Panc1 (cell line): Measurements from ENCODE around the gene WSB1. TPM values are rescaled to one million over a fixed set of nuclear protein-coding genes. Genes with fewer than 3 reads are reported as not detected.

Experiments used
- ATAC-seq: fragments of 200-7000 bp; cut with Tn5 transposase; 2 replicates; pipeline ENCODE4 v1.9.1; 2020; ENCODE audit warnings: mild to moderate bottlenecking, moderate library complexity
- BruUV-seq: library from RNA; stranded (reverse); fragments of 400-500 nt; replicated peaks from 2 replicates; lab custom pipeline; 2021; lab: Mats Ljungman, UMichigan
- CTCF ChIA-PET: fragments of 300-600 bp; sonication (Branson Sonifier 250); formaldehyde crosslinking; loops from one replicate; lab custom pipeline; 2022; ENCODE audit warnings: antibody characterized with exemption; lab: Charles Lee
- POLR2A ChIA-PET: fragments of 300-600 bp; sonication (Branson Sonifier 250); formaldehyde crosslinking; loops from one replicate; lab custom pipeline; 2022; ENCODE audit warnings: antibody characterized with exemption; lab: Charles Lee
- DNase-seq: peaks from one replicate; pipeline ENCODE4 v3.0.0-alpha.2; 2010; ENCODE audit warnings: low read depth, low spot score
- H3K27ac ChIP-seq: 2 replicates; pipeline ENCODE4 v1.5.1; 2011; ENCODE audit warnings: mild to moderate bottlenecking, low read length, inconsistent platforms
- H3K27me3 ChIP-seq: fragments of 200-500 bp; sonication (Bioruptor generic); 2 replicates; pipeline ENCODE4 v1.6.0; 2014; ENCODE audit warnings: low read length, inconsistent platforms; ENCODE audit not compliant: control insufficient read depth, insufficient read depth
- H3K36me3 ChIP-seq: fragments of 200-500 bp; sonication (Bioruptor generic); 2 replicates; pipeline ENCODE4 v1.5.1; 2014; ENCODE audit warnings: inconsistent platforms, mild to moderate bottlenecking, low read length, moderate library complexity; ENCODE audit not compliant: control insufficient read depth, insufficient read depth
- H3K4me1 ChIP-seq: 2 replicates; pipeline ENCODE4 v1.5.1; 2011; ENCODE audit warnings: inconsistent platforms, mild to moderate bottlenecking, low read length, moderate library complexity; ENCODE audit not compliant: control insufficient read depth, insufficient read depth
- H3K4me3 ChIP-seq, 2 experiments: 2 replicates each; pipeline ENCODE4 v1.5.1; 2011 to 2012; ENCODE audit warnings: low read depth in 2 of 2, low read length in 2 of 2, mild to moderate bottlenecking in 2 of 2, inconsistent platforms in 1 of 2, moderate library complexity in 1 of 2
- H3K9me3 ChIP-seq: fragments of 200-500 bp; sonication (Bioruptor generic); 2 replicates; pipeline ENCODE4 v1.5.1; 2014; ENCODE audit warnings: low read depth, mild to moderate bottlenecking, inconsistent platforms, low read length, moderate library complexity; ENCODE audit not compliant: control insufficient read depth, insufficient read depth
- CTCF ChIP-seq: fragments of 450-650 bp; IDR thresholded peaks from 2 replicates; pipeline ENCODE4 v1.5.1; 2017; ENCODE audit warnings: mild to moderate bottlenecking
- POLR2AphosphoS5 ChIP-seq: IDR thresholded peaks from 2 replicates; pipeline ENCODE4 v1.6.1; 2012; ENCODE audit warnings: mild to moderate bottlenecking, low read depth, low read length, moderate library complexity
- REST ChIP-seq, 2 experiments: IDR thresholded peaks; 2 replicates each; pipeline ENCODE4 v1.6.1; 2011 to 2012; ENCODE audit warnings: low read depth in 2 of 2, control low read depth in 1 of 2, low read length in 1 of 2, mild to moderate bottlenecking in 1 of 2, moderate library complexity in 1 of 2; ENCODE audit not compliant: insufficient read depth in 1 of 2
- SIN3A ChIP-seq: IDR thresholded peaks from 2 replicates; pipeline ENCODE4 v1.6.1; 2012; ENCODE audit warnings: low read depth, mild to moderate bottlenecking, low read length, moderate library complexity, borderline replicate concordance; ENCODE audit not compliant: insufficient read depth
- TCF7L2 ChIP-seq: IDR thresholded peaks from 2 replicates; pipeline ENCODE4 v1.6.1; 2011; ENCODE audit warnings: mild to moderate bottlenecking, low read depth, low read length, inconsistent platforms
- in situ Hi-C: cut with HindIII; loops from 2 replicates; pipeline ENCODE4 v1.10.0; 2016; ENCODE audit warnings: low sequenced_read_pairs, low pct_unique_long_range_greater_than_20kb
- intact Hi-C: fragments of 100-400 bp; cut with micrococcal nuclease; formaldehyde crosslinking; loops from one replicate; pipeline ENCODE4 v1.10.0; 2022; ENCODE audit not compliant: unreplicated experiment
- total RNA-seq: library from RNA; stranded (reverse); gene quantifications from one replicate; pipeline ENCODE4 v1.2.1, GENCODE V29; 2021; ENCODE audit not compliant: unreplicated experiment

The WSB1 gene
- total RNA-seq, 1 experiment from 2014 or later, result 114 TPM

GRCh38 chr17:27259356-27259755, 34.6 kb upstream of the WSB1 start:
- no peak overlapping the region for H3K27ac ChIP-seq
- no TSS peak for BruUV-seq
- POLR2A ChIA-PET, result no interaction called here
- H3K36me3 ChIP-seq, result no peaks in the 10 kb centered on the region
- ATAC-seq (no peak), DNase-seq (no peak)
- no peaks in the 10 kb centered on the region for H3K27me3 ChIP-seq
- H3K9me3 ChIP-seq, result no peaks in the 10 kb centered on the region
- no peak overlapping the region for H3K4me3 ChIP-seq
- CTCF ChIA-PET, result no interaction called here
- TF ChIP-seq SIN3A, result no peak
- TF ChIP-seq REST (IDR thresholded peaks at IDR 0.05; ENCODE audit: insufficient read depth in 1 of 2, low read depth in 2 of 2, low read length in 1 of 2), result no peak
- TF ChIP-seq TCF7L2, result no peak
- no peak for TF ChIP-seq POLR2AphosphoS5
- no peak for TF ChIP-seq CTCF
- intact Hi-C loops, result no loop called here
- H3K4me1 ChIP-seq, result no peaks in the 10 kb centered on the region
- in situ Hi-C loops, result no loop called here

- Histone ChIP-seq H3K4me3 (no peak overlapping the region), H3K36me3 (no peaks in the 10 kb centered on the region), H3K27ac (no peak overlapping the region), H3K27me3 (no peaks in the 10 kb centered on the region), H3K9me3 (no peaks in the 10 kb centered on the region), H3K4me1 (no peaks in the 10 kb centered on the region)
- in situ Hi-C loops (no loop called here), intact Hi-C loops (no loop called here)
- POLR2A ChIA-PET, result no interaction called here
- CTCF ChIA-PET, result no interaction called here
- TF ChIP-seq TCF7L2 (no peak), CTCF (no peak), POLR2AphosphoS5 (no peak), SIN3A (no peak), REST (IDR thresholded peaks at IDR 0.05; ENCODE audit: insufficient read depth in 1 of 2, low read depth in 2 of 2, low read length in 1 of 2) (no peak)
- ATAC-seq, result no peak
- DNase-seq, result no peak
- no TSS peak for BruUV-seq
Observed at GRCh38 chr17:27263386-27263785, 30.5 kb upstream of the WSB1 start.
